ENCODE results near the gene MYMX.

The MYMX gene

DNA sequence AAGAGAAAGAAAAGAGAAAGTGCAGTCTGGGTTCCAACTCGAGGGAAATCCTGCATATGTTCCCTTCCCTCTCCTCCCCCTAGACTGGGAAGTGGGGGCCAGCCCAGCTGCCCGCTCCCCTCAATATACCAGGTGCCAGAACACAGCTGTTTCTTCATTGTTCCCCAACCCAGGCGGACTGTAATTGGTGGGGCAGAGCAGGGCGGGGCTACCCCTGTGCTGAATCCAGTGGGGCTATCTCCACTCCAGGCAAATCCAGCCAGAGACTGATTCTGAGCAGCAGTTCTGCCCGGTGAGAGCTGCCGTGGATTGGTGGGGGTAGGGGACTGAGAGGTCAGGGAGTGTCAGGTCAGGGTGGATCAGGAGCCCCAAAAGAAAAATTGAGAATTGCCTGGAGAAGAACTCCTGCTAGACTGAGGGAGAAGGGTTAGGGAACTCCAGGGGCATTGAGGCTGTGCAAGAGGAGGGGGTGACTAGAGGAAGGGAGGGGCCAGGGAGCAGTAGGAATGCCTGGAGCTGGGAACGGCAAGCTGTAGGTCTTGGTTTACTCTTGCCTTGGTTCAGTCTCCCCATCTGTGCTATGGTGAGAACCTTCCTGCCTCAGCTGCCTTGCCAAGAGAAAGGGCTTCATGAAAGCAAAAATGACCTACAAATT lies at the start of gene MYMX:
Gene MYMX (plus strand): TSS at position 250 of the 655 bp plus-strand sequence. CDS start 546 bp downstream, outside the sequence.
- DNase-seq (ENCODE audit: low spot score) = peak; percentile 10
- TF ChIP-seq, protein P1, sequence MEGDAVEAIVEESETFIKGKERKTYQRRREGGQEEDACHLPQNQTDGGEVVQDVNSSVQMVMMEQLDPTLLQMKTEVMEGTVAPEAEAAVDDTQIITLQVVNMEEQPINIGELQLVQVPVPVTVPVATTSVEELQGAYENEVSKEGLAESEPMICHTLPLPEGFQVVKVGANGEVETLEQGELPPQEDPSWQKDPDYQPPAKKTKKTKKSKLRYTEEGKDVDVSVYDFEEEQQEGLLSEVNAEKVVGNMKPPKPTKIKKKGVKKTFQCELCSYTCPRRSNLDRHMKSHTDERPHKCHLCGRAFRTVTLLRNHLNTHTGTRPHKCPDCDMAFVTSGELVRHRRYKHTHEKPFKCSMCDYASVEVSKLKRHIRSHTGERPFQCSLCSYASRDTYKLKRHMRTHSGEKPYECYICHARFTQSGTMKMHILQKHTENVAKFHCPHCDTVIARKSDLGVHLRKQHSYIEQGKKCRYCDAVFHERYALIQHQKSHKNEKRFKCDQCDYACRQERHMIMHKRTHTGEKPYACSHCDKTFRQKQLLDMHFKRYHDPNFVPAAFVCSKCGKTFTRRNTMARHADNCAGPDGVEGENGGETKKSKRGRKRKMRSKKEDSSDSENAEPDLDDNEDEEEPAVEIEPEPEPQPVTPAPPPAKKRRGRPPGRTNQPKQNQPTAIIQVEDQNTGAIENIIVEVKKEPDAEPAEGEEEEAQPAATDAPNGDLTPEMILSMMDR (IDR thresholded peaks at IDR 0.05; ENCODE audit: extremely low read depth, missing control alignments) = no peak

DNA sequence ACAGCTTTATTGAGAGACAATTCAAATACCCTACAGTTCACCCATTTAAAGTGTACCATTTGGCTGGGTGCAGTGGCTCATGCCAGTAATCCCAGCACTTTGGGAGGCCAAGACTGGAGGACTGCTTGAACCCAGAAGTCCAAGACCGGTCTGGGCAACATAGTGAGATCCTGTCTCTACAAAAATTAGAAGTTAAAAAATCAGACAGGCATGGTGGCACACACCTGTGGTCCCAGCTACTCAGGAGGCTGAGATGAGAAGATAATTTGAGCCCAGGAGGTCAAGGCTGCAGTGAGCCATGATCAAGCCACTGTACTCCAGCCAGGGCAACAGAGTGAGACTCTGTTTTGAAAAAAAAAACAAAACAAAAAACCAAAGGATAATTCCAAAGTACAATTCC lies 49.2 kb upstream of the MYMX start:
- TF ChIP-seq, protein P1 (IDR thresholded peaks at IDR 0.05; ENCODE audit: extremely low read depth, missing control alignments) = no peak
- DNase-seq (ENCODE audit: low spot score) = no peak

DNA sequence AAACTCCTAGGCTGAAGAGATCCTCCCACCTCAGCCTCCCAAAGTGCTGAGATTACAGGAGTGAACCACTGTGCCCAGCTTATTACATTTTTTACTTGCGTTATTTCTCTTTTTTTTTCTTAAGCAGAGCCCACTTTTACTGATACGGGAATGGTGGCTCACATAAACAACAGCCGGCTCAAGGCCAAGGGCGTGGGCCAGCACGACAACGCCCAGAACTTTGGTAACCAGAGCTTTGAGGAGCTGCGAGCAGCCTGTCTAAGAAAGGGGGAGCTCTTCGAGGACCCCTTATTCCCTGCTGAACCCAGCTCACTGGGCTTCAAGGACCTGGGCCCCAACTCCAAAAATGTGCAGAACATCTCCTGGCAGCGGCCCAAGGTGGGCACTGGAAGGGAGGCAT lies 47.6 kb upstream of the MYMX start:
- no peak for DNase-seq (ENCODE audit: low spot score)
- TF ChIP-seq, protein P1 (IDR thresholded peaks at IDR 0.05; ENCODE audit: extremely low read depth, missing control alignments) = no peak

DNA sequence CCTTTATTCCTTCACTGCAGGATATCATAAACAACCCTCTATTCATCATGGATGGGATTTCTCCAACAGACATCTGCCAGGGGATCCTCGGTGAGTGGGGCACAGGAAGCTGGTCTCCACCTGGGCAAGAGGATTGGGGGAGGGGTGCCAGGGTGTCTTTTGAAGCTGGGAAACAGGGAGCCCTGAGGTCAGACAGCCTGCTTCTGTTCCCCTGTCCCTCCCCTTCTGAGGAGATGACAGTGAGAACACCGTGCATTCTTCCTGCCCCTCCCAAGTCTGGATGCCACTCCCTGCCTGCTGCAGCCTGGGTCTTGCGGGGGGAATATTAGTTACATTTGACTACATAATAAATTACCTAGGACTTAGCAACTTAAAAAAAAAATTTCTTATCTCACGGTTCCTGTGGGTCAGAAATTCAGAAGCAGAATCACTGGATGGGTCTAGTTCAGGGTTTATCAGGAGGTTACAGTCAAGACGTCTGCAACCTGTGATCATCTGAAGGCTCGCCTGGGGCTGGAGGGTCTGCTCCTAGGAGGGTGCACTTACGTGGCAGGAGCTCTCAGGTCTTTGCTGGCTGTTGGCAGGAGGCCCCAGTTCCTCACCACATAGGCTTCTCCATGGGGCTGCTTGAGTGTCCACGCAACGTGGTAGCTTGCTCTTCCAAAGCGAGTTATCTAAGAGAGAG lies 46.7 kb upstream of the MYMX start:
- DNase-seq (ENCODE audit: low spot score) = no peak
- TF ChIP-seq, protein P1 (IDR thresholded peaks at IDR 0.05; ENCODE audit: extremely low read depth, missing control alignments) = no peak

DNA sequence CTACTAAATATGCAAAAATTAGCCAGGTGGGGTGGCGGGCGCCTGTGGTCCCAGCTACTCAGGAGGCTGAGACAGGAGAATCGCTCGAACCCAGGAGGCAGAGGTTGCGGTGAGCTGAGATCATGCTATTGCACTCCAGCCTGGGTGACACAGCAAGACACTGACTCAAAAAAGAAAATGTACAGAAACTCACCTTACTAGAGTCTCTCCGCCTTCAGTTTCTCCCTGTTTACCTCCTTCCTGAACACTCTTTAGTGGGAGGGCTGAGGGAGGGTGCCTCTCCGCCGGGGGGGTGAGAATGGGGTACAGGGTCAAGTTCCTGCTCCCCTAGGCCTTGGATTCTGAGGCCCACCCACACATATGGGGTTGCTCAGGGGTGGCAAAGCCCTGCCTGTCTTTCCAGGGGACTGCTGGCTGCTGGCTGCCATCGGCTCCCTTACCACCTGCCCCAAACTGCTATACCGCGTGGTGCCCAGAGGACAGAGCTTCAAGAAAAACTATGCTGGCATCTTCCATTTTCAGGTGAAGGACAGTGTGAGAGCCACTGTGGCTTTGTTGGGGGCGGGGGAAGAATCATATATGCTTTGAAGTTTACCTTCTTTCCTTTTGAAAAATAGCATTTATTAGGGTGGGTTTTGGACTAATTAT lies 44.7 kb upstream of the MYMX start:
- TF ChIP-seq, protein P1 (IDR thresholded peaks at IDR 0.05; ENCODE audit: extremely low read depth, missing control alignments) = no peak
- DNase-seq (ENCODE audit: low spot score) = no peak

DNA sequence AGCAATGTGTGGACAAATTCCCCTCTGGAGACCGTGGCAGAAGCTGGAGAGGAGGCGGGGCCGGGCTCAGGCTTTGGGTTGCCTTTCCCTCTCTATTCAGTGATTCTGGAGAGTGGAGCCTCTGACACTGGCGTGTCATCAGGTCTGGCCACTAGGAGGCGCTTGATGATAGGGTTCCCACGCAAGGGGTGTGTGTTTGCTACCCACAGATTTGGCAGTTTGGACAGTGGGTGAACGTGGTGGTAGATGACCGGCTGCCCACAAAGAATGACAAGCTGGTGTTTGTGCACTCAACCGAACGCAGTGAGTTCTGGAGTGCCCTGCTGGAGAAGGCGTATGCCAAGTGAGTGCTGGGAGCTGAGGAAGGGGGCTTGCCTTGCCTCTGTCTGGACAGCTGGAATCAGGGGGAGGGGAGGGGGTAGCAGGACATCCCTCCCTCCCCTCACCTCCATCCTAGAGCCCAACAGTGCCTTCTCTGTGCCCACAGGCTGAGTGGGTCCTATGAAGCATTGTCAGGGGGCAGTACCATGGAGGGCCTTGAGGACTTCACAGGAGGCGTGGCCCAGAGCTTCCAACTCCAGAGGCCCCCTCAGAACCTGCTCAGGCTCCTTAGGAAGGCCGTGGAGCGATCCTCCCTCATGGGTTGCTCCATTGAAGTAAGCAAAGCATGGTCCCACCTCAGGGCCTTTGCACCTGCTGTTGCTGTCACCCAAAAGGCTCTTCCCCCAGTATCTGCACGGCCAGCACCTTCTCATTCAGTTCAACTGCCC lies 43.8 kb upstream of the MYMX start:
- TF ChIP-seq, protein P1 (IDR thresholded peaks at IDR 0.05; ENCODE audit: extremely low read depth, missing control alignments) = peak; percentile 84

More for the DNA sequence above, 43.8 kb upstream of the MYMX start:
- peak; percentile 84 for DNase-seq (ENCODE audit: low spot score)
